Astrocyte (in vitro differentiated cells and primary cell): ENCODE measurements around the gene PIH1D1. TPM values are rescaled to one million over a fixed set of nuclear protein-coding genes. Genes with fewer than 3 reads are reported as not detected.

Experiments used
- DNase-seq: peaks from one replicate; pipeline ENCODE4 v3.0.0-alpha.2; 2010; ENCODE audit warnings: low read depth
- FAIRE-seq: peaks from 2 replicates; lab custom pipeline; 2011; peaks lifted over from hg19 to GRCh38; lab: Jason Lieb, UNC
- H2AFZ ChIP-seq: 2 replicates; pipeline ENCODE4 v1.6.0; 2012; ENCODE audit warnings: low read depth, low read length, inconsistent platforms
- H3K27ac ChIP-seq: 2 replicates; pipeline ENCODE4 v1.5.1; 2011; ENCODE audit warnings: low read depth, low read length, inconsistent platforms
- H3K27me3 ChIP-seq: 2 replicates; pipeline ENCODE4 v1.6.0; 2011; ENCODE audit warnings: low read length, inconsistent platforms; ENCODE audit not compliant: insufficient read depth
- H3K36me3 ChIP-seq: 2 replicates; pipeline ENCODE4 v1.5.1; 2011; ENCODE audit warnings: low read length, inconsistent platforms; ENCODE audit not compliant: insufficient read depth
- H3K4me1 ChIP-seq: 2 replicates; pipeline ENCODE4 v1.5.1; 2011; ENCODE audit warnings: low read length, inconsistent platforms; ENCODE audit not compliant: insufficient read depth
- H3K4me2 ChIP-seq: 2 replicates; pipeline ENCODE4 v1.6.0; 2012; ENCODE audit warnings: low read length, inconsistent platforms
- H3K4me3 ChIP-seq: 2 replicates; pipeline ENCODE4 v1.5.1; 2011; ENCODE audit warnings: low read depth, mild to moderate bottlenecking, low read length, inconsistent platforms; ENCODE audit not compliant: insufficient read depth
- H3K79me2 ChIP-seq: 2 replicates; pipeline ENCODE4 v1.6.0; 2012; ENCODE audit warnings: mild to moderate bottlenecking, low read length, inconsistent platforms; ENCODE audit not compliant: insufficient read depth
- H3K9ac ChIP-seq: 2 replicates; pipeline ENCODE4 v1.6.0; 2012; ENCODE audit warnings: mild to moderate bottlenecking, low read length, inconsistent platforms
- H3K9me3 ChIP-seq: 2 replicates; pipeline ENCODE4 v1.5.1; 2012; ENCODE audit warnings: low read depth, mild to moderate bottlenecking, low read length, inconsistent platforms; ENCODE audit not compliant: insufficient read depth
- H4K20me1 ChIP-seq: 2 replicates; pipeline ENCODE4 v1.6.0; 2012; ENCODE audit warnings: low read length, inconsistent platforms; ENCODE audit not compliant: insufficient read depth
- H3K27ac Mint-ChIP-seq: one replicate; pipeline ENCODE4 v1.8.0; 2021; ENCODE audit warnings: mild to moderate bottlenecking, mixed read lengths; ENCODE audit not compliant: unreplicated experiment
- H3K27me3 Mint-ChIP-seq: one replicate; pipeline ENCODE4 v1.8.0; 2021; ENCODE audit warnings: low read depth, mixed read lengths; ENCODE audit not compliant: unreplicated experiment
- H3K36me3 Mint-ChIP-seq: one replicate; pipeline ENCODE4 v1.8.0; 2021; ENCODE audit warnings: low read depth, mixed read lengths; ENCODE audit not compliant: unreplicated experiment
- H3K4me1 Mint-ChIP-seq: one replicate; pipeline ENCODE4 v1.8.0; 2021; ENCODE audit warnings: low read depth, mixed read lengths; ENCODE audit not compliant: unreplicated experiment
- H3K4me3 Mint-ChIP-seq: one replicate; pipeline ENCODE4 v1.8.0; 2021; ENCODE audit warnings: mild to moderate bottlenecking, moderate library complexity, mixed read lengths; ENCODE audit not compliant: unreplicated experiment
- H3K9me3 Mint-ChIP-seq: one replicate; pipeline ENCODE4 v1.8.0; 2021; ENCODE audit warnings: mild to moderate bottlenecking, mixed read lengths; ENCODE audit not compliant: unreplicated experiment
- EZH2 ChIP-seq: IDR thresholded peaks from 2 replicates; pipeline ENCODE4 v1.6.1; 2012; ENCODE audit warnings: mild to moderate bottlenecking, low read length, inconsistent platforms; ENCODE audit not compliant: insufficient read depth
- total RNA-seq: library from RNA; stranded (reverse); gene quantifications from 2 replicates; pipeline ENCODE4 v1.2.1, GENCODE V29; 2021
- TF ChIP-seq, protein P1 (sequence below): IDR thresholded peaks from 2 replicates; pipeline ENCODE4 v1.5.1; 2011; ENCODE audit warnings: low read depth, mild to moderate bottlenecking, inconsistent platforms, low read length, moderate library complexity; ENCODE audit not compliant: insufficient read depth

The PIH1D1 gene
- total RNA-seq, 1 donor from 2014 or later: 61.3 TPM

- Mint-ChIP-seq H3K9me3 (no peaks in the 10 kb centered on the region), H3K27me3 (no peaks in the 10 kb centered on the region), H3K4me3 (peak overlapping the region; percentile 98), H3K27ac (peak overlapping the region; percentile 94), H3K4me1 (peaks cover 5% of the 10 kb centered on the region), H3K36me3 (peaks cover 16% of the 10 kb centered on the region)
- Histone ChIP-seq H3K4me2 (peak overlapping the region; percentile 98), H2AFZ (no peak overlapping the region), H3K4me3 (peak overlapping the region; percentile 96), H3K27ac (no peak overlapping the region), H3K9me3 (no peaks in the 10 kb centered on the region), H3K9ac (peak overlapping the region; percentile 94), H3K4me1 (peaks cover 8% of the 10 kb centered on the region), H3K36me3 (no peaks in the 10 kb centered on the region), H3K79me2 (peaks cover 13% of the 10 kb centered on the region), H3K27me3 (no peaks in the 10 kb centered on the region), H4K20me1 (peaks cover 4% of the 10 kb centered on the region)
- DNase-seq (no peak), FAIRE-seq (no peak)
- TF ChIP-seq, protein P1, sequence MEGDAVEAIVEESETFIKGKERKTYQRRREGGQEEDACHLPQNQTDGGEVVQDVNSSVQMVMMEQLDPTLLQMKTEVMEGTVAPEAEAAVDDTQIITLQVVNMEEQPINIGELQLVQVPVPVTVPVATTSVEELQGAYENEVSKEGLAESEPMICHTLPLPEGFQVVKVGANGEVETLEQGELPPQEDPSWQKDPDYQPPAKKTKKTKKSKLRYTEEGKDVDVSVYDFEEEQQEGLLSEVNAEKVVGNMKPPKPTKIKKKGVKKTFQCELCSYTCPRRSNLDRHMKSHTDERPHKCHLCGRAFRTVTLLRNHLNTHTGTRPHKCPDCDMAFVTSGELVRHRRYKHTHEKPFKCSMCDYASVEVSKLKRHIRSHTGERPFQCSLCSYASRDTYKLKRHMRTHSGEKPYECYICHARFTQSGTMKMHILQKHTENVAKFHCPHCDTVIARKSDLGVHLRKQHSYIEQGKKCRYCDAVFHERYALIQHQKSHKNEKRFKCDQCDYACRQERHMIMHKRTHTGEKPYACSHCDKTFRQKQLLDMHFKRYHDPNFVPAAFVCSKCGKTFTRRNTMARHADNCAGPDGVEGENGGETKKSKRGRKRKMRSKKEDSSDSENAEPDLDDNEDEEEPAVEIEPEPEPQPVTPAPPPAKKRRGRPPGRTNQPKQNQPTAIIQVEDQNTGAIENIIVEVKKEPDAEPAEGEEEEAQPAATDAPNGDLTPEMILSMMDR: no peak
- TF ChIP-seq EZH2: no peak
Measured at GRCh38 chr19:49450405-49450804, 1.2 kb downstream of the PIH1D1 start.

- no peak for DNase-seq
- Mint-ChIP-seq H3K4me3 (no peak overlapping the region), H3K27ac (no peak overlapping the region), H3K9me3 (no peaks in the 10 kb centered on the region), H3K36me3 (peaks cover 16% of the 10 kb centered on the region), H3K27me3 (no peaks in the 10 kb centered on the region), H3K4me1 (peaks cover 5% of the 10 kb centered on the region)
- Histone ChIP-seq H4K20me1 (peaks cover 4% of the 10 kb centered on the region), H3K27me3 (no peaks in the 10 kb centered on the region), H3K4me3 (no peak overlapping the region), H2AFZ (no peak overlapping the region), H3K9me3 (no peaks in the 10 kb centered on the region), H3K27ac (no peak overlapping the region), H3K79me2 (peaks cover 13% of the 10 kb centered on the region), H3K9ac (no peak overlapping the region), H3K4me1 (peaks cover 4% of the 10 kb centered on the region), H3K4me2 (no peak overlapping the region), H3K36me3 (no peaks in the 10 kb centered on the region)
- TF ChIP-seq, protein P1: no peak
- no peak for TF ChIP-seq EZH2
- no peak for FAIRE-seq
Measured at GRCh38 chr19:49448432-49448786, 3.2 kb downstream of the PIH1D1 start.

DNA sequence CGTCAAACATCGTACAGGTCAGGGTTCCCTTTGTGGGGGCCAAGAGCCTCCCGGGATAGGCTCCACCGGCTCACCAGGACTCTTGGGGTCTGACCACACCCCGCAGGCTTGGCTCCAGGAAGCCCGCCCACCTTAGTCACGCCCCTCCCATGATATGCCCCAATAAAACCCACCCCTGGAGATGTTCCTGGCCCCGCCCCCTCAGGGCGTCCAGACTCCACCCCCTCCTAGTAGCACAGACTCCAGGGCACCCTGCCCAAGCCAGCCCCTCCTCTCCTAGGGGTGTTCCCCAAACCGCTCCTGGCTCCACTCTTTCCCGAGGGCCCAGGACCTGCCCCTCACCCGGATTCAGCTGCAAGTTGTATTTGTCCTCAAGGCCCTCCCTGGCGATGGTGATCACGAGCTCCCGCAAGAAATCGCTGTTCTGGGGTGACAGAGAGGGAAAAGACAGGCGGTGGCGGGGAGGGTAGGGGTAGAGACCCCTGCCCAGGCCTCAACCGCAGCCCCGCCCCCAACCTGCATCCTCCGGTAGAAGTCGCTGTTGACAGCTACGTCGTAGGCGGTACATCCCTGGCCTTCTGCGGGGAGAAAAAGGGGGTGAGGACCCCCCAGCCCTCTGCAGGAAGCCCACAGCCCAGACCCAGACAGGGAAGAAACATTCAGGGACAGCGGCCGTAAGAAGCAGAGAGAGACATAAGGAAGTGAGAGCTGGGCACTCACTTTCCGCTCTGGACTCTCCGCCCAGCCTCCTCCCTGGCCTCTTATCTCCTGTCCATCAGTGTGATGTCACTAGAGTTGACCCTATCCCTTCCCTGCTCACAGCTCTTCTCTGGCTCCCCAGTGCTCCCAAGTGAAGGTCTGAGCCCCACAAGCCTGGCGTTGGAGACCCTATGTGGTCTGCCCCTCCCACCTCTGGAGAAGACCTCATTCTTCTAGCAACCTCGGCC is 3.9 kb downstream of the PIH1D1 start:
- peaks cover 7% of the 10 kb centered on the region for H3K4me1 ChIP-seq
- H3K27me3 Mint-ChIP-seq: no peaks in the 10 kb centered on the region
- H3K27ac Mint-ChIP-seq: no peak overlapping the region
- H3K36me3 Mint-ChIP-seq: peaks cover 16% of the 10 kb centered on the region
- TF ChIP-seq, protein P1: no peak
- TF ChIP-seq EZH2: no peak
- H3K79me2 ChIP-seq: peaks cover 13% of the 10 kb centered on the region
- peaks cover 5% of the 10 kb centered on the region for H3K4me1 Mint-ChIP-seq
- DNase-seq (no peak), FAIRE-seq (no peak)
- no peak overlapping the region for H3K4me3 ChIP-seq
- H3K4me3 Mint-ChIP-seq: peak overlapping the region; percentile 50
- peaks cover 4% of the 10 kb centered on the region for H4K20me1 ChIP-seq
- H3K9ac ChIP-seq: no peak overlapping the region
- H3K9me3 ChIP-seq: no peaks in the 10 kb centered on the region
- no peak overlapping the region for H3K27ac ChIP-seq
- H2AFZ ChIP-seq: no peak overlapping the region
- no peaks in the 10 kb centered on the region for H3K27me3 ChIP-seq
- H3K4me2 ChIP-seq: no peak overlapping the region
- H3K9me3 Mint-ChIP-seq: no peaks in the 10 kb centered on the region
- H3K36me3 ChIP-seq: no peaks in the 10 kb centered on the region
